HG03442 (cell line): ENCODE results near the gene LEMD3.
A peak's percentile ranks its signal among the peaks of the same experiment; 100 is the strongest.

Experiments used
- ATAC-seq: cut with Tn5 transposase; IDR thresholded peaks from one replicate; pipeline ENCODE4 v1.9.1; 2021; ENCODE audit warnings: mild to moderate bottlenecking, moderate library complexity; ENCODE audit not compliant: unreplicated experiment

Gene LEMD3

GRCh38 chr12:65168681-65169319, 583 bp upstream of the LEMD3 start:
- ATAC-seq, result no peak

- peak; percentile 44 for ATAC-seq
Observed at GRCh38 chr12:65170209-65170881, 962 bp downstream of the LEMD3 start.

GRCh38 chr12:65171073-65171472, 1.7 kb downstream of the LEMD3 start:
- no peak for ATAC-seq

DNA sequence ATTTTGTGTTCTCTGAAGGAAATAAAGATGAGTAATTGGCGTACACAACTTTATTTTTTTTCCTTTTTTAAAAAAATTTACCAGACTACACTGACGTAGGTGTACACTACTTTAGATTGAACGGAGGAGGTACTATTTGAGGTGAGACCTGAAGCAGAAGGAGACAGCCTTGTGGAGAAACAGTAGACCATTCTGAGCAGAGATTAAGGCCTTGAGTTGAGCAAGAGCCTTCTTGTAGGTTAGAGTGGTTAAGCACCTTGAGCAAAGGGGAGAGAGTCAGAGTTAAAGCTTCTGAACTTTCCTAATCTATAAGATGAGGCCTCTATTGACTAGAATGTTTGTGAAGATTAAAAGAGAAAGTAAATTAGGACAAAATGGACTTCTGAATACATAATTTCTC, 2.5 kb downstream of the LEMD3 start:
- ATAC-seq, result no peak

DNA sequence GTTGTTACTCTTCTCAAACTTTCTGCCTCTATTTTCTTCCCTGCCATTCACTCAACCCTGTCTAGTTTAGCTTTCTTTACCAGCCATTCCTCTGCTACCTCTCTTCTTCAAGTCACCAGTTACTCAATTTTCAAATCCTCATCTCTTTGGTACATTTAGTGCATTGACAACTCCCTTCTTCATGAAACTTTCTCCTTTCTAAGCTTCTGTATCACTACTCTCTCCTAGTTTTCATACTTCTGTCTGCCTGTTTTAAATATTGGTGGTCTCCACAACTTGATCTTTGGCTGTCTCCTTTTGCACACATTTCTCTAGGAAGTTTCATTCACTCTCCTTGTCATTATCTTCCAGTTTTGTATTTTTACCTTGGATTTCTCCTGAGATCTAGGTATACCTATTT, 6.0 kb downstream of the LEMD3 start:
- no peak for ATAC-seq

- ATAC-seq, result peak; percentile 41
Observed at GRCh38 chr12:65182012-65182739, 12.8 kb downstream of the LEMD3 start.

- ATAC-seq, result no peak
Observed at GRCh38 chr12:65184176-65184857, 14.9 kb downstream of the LEMD3 start.

- ATAC-seq, result no peak
Observed at GRCh38 chr12:65184858-65185229, 15.5 kb downstream of the LEMD3 start.

GRCh38 chr12:65187665-65188064, 18.3 kb downstream of the LEMD3 start:
- ATAC-seq, result no peak

DNA sequence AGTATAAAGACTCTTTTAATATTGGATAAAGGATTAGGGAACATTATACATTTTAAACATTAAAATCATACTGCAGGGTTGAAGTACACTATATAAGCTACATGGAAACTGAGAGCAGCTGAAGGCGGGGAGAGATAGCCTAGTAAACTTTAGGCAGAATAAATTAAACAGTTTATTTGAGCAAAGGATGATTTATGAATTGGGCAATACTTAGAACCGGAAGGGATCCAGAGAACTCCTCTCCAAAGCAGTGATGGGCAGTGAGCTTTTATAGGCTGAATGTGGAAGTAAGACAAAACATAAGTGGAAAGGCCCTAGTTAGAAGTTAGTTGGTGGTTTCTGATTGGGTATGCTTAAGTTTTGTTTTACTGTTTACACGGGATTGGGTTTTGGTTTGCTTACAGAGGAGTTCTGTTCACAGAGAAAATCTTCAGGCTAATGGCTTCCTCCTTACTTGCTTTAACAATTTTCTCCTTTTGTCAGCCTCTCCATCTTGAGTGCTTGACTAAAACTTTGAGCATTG, 18.9 kb downstream of the LEMD3 start:
- ATAC-seq, result peak; percentile 39

DNA sequence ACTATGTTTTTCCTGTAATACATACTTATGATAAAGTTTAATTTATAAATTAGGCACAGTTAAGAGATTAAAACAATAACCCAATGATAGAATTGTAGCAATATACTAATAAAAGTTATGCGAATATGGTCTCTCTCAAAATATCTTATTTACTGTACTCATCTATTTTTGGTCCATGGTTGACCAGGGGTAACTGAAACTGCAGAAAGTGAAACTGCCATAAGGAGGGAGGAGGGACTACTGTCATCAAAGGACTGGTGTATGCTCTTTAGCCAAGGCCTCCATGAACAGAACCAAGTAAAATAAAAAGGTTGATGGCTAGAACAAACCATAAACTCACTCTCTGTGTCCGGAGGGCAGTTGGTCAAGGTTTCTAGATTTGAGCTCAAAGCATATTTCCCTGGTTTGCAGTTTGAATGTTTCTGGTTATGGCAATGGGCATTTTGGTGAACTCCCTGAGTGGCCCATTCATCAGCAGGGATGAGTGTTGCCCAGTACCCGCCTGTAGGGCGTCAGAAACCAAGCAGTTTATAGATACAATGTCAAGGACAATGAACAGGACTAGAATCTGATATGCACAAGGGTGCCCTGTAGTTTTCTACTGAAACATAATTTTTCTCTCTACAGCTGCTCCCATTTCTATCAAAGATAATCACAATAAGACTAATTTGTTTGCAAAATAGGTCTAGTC, 19.8 kb downstream of the LEMD3 start:
- ATAC-seq, result peak; percentile 94

DNA sequence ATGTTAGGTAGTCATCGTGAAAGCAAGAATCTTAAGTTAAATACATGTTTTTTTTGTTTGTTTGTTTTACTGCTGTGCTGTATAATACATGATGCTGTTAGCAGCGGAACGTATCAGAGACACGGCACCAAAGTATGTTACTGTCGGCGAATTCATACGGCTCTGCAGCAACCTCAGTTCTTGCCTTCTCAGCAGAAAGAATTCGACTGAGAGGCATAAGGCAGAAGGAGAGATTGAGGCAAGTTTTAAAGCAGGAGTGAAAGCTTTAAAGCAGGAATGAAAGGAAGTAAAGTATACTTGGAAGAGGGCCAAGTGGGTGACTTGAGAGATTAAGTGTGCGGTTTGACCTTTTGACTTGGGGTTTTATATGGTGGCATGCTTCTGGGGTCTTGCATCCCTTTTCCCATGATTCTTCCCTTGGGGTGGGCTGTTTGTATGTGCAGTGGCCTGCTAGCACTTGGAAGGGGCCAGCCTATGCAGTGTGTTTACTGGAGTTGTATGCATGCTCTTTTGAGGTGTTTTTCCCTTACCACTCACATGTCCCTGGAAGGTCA, 23.7 kb downstream of the LEMD3 start:
- no peak for ATAC-seq

GRCh38 chr12:65194949-65195348, 25.6 kb downstream of the LEMD3 start:
- no peak for ATAC-seq

DNA sequence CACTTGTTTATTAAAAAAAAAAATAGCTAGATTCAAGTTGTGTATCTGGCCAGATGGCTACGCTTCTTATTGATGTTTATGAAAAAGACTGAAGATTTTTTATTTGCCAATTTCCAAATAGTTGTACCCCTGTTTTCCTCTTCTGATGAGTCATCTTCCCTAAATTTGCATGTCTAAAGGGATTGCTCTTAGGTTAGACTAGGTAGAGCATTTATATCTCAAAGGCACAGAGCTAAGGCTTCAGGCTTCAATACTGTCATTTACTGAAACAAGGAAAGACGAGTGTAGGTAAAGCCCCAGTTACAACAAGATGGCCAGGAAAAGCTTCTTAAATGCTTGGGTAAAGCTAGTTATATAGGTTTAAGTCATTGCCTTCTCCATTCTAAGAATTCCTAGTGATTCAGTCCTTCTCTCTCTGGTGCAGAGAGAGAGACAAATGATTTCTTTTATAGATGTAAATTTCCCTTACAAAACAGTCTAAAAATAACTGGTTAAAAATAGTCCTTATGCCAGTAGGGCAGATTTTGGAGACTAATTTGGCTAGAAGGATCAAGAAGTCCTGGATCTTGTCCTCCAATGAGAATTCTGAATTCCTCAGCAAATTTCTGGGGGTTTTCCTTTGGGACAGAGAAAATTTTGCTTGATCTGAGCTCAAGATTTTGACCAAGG, 26.1 kb downstream of the LEMD3 start:
- ATAC-seq, result no peak

GRCh38 chr12:65196762-65197567, 27.6 kb downstream of the LEMD3 start:
- ATAC-seq, result no peak

GRCh38 chr12:65199604-65200003, 30.2 kb downstream of the LEMD3 start:
- no peak for ATAC-seq

DNA sequence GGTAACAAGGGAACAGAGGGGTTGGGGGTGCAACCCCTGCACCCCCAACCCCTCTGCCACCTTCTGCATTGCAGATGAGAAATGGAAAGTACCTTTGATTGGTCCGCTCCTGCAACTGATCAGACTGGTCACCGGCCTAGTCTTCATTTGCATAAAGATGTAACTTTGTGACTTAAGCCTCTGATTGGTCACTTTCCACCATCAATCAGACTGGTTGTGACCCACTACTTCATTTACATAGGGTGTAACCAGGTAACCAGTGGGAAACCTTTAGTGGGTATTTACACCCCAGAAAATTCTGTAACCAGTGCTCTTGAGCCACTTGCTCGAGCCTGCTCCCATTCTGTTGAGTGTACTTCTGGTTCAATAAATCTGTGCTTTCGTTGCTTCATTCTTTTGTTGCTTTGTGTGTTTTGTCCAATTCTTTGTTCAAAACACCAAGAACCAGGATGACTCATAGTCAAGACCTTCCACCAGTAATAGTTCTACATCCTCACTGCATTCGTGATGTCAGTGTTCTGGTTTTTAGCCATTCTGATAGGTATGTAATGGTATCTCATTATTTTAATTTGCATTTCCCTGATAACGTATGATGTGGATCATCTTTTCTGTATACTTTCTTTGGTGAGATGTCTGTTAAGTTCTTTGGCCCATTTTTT, 30.8 kb downstream of the LEMD3 start:
- ATAC-seq, result no peak

GRCh38 chr12:65203376-65203775, 34.0 kb downstream of the LEMD3 start:
- ATAC-seq, result no peak
